ENCODE results near the gene LZIC. TPM values are rescaled to one million over a fixed set of nuclear protein-coding genes. Genes with fewer than 3 reads are reported as not detected.

The LZIC gene
- total RNA-seq, 1 experiment from 2014 or later, result 32.5 TPM

- Histone ChIP-seq H3K27me3 (ENCODE audit: low read length) (no peaks in the 10 kb centered on the region), H3K27ac (ENCODE audit: low read length) (peak overlapping the region; percentile 99), H3K4me2 (ENCODE audit: low read length) (peak overlapping the region; percentile 81), H3K4me3 (ENCODE audit: low read length) (peak overlapping the region; percentile 58), H2AFZ (ENCODE audit: low read length) (peak overlapping the region; percentile 49; the same call in 1 of the 2 replicates), H3K79me2 (ENCODE audit: low read length) (peaks cover 33% of the 10 kb centered on the region), H4K20me1 (ENCODE audit: low read length) (no peaks in the 10 kb centered on the region), H3K9ac (ENCODE audit: low read length) (peak overlapping the region; percentile 84), H3K9me2 (replicated peaks; ENCODE audit: low read length) (no peaks in the 10 kb centered on the region), H3K36me3 (ENCODE audit: low read depth, low read length) (no peaks in the 10 kb centered on the region), H3K4me1 (ENCODE audit: insufficient read depth, low read length) (peaks cover 62% of the 10 kb centered on the region), H3K9me3 (ENCODE audit: low read length) (no peaks in the 10 kb centered on the region), H3F3A (ENCODE audit: low read length, unreplicated experiment) (peaks cover 21% of the 10 kb centered on the region)
- intact Hi-C loops (cut with micrococcal nuclease), result loop anchor here (1.0 to 2.0 kb wide), 3 partner anchors 14 to 49 kb away; partner anchors contain the start of gene CTNNBIP1
- BruUV-seq (replicated peaks), result TSS peak; percentile 86
- TF ChIP-seq EZH2 (IDR thresholded peaks at IDR 0.05; ENCODE audit: low read length, unreplicated experiment) (no peak), CTCF (conservative IDR thresholded peaks at IDR 0.05; ENCODE audit: low read depth, low read length) (no peak), EZH2phosphoT487 (IDR thresholded peaks at IDR 0.05; ENCODE audit: borderline replicate concordance, low read length) (no peak)
- CTCF ChIA-PET, result interaction anchor here (1.5 kb wide), 1 partner anchor 21 kb away, joined by 5 read pairs; no protein-coding TSS in a partner anchor
- DNase-seq (peak; percentile 97), ATAC-seq (peak; percentile 71)
- POLR2A ChIA-PET (ENCODE audit: unreplicated experiment), result interaction anchor here (0.5 to 1.3 kb wide), 5 partner anchors 14 to 77 kb away, joined by 3 to 22 read pairs (median 4); partner anchors contain the start of genes CTNNBIP1, LZIC and NMNAT1
Measured at GRCh38 chr1:9892563-9893528, 50.3 kb downstream of the LZIC start.

DNA sequence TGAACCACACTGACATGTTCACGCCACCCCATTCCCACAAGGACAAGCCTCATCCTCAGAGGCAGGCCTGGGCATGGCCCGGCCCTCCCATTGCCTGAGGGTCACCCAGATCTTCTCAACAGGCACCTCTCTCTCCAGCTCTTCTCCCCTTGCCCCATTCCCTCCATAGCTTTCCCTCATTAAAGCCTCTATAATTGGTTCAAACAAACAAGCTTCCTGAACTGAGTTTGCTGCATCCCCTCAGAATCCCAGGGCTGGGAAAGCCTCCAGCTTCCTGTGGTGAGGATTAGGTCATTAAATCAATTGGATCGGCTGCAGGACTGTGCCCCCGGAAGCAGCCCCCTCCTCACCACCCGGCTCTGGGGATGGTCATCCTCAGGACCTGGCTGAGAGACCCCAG, 52.0 kb downstream of the LZIC start:
- Histone ChIP-seq H3F3A (ENCODE audit: low read length, unreplicated experiment) (peaks cover 21% of the 10 kb centered on the region), H3K27me3 (ENCODE audit: low read length) (no peaks in the 10 kb centered on the region), H3K4me2 (ENCODE audit: low read length) (peak overlapping the region; percentile 71), H3K79me2 (ENCODE audit: low read length) (peaks cover 34% of the 10 kb centered on the region), H4K20me1 (ENCODE audit: low read length) (no peaks in the 10 kb centered on the region), H2AFZ (ENCODE audit: low read length) (no peak overlapping the region), H3K36me3 (ENCODE audit: low read depth, low read length) (peaks cover under 1% of the 10 kb centered on the region; the same call in 1 of the 2 replicates), H3K27ac (ENCODE audit: low read length) (peak overlapping the region; percentile 99), H3K9ac (ENCODE audit: low read length) (0 out of 2 replicates have a peak overlapping the region, but pooled peaks have one; percentile 2), H3K9me3 (ENCODE audit: low read length) (no peaks in the 10 kb centered on the region), H3K4me3 (ENCODE audit: low read length) (no peak overlapping the region), H3K9me2 (replicated peaks; ENCODE audit: low read length) (no peaks in the 10 kb centered on the region), H3K4me1 (ENCODE audit: insufficient read depth, low read length) (peaks cover 62% of the 10 kb centered on the region)
- BruUV-seq (replicated peaks), result no TSS peak
- POLR2A ChIA-PET (ENCODE audit: unreplicated experiment), result no interaction called here
- intact Hi-C loops (cut with micrococcal nuclease), result no loop called here
- ATAC-seq (no peak; the same call in 1 of the 2 replicates), DNase-seq (peak; percentile 26)
- TF ChIP-seq CTCF (conservative IDR thresholded peaks at IDR 0.05; ENCODE audit: low read depth, low read length) (no peak), EZH2 (IDR thresholded peaks at IDR 0.05; ENCODE audit: low read length, unreplicated experiment) (no peak), EZH2phosphoT487 (IDR thresholded peaks at IDR 0.05; ENCODE audit: borderline replicate concordance, low read length) (no peak)
- CTCF ChIA-PET, result interaction anchor here (1.7 kb wide), 1 partner anchor 23 kb away, joined by 5 read pairs; no protein-coding TSS in a partner anchor
